ENCODE data around the gene TBCD.
A peak's percentile ranks its signal among the peaks of the same experiment; 100 is the strongest.

TBCD gene

DNA sequence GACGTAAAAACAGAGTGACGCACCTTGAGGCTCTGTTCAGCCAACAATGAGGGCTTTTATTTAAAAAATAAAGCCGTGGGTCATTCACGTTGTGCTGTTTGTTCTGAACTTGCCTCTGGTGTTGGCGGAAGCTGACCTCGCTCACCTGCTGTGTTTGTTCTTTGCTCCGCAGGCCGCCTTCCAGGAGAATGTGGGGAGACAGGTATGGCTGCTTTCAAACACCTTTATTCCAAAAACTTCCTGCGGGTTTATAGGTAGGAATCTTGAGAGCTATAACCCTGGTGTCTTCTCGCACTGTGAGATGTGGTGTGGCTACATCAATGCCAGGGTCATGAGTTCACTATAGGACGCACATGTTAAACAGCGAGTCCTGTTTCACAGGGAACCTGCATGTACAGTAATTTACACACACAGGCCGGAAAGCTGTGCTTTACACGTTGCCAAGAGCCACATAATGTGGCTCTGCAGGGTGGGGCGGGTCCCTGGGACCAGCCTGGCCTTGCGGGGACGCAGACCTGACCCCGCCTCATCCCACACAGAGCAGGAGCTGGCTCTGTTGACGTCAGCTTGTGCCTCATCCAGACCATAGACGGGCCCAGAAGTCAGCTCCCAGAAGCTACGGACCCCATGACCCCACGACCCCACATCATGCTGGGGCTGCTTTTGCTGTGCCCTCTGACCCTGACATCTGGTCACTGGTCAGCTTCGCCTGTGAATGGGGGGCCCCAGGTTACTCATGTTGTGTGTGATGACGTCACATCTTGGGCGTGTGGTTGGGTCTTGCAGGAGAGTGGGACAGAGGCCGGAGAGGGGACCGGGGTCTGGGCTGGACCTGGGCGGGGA lies 137.9 kb downstream of the TBCD start:
- DNase-seq = no peak

DNA sequence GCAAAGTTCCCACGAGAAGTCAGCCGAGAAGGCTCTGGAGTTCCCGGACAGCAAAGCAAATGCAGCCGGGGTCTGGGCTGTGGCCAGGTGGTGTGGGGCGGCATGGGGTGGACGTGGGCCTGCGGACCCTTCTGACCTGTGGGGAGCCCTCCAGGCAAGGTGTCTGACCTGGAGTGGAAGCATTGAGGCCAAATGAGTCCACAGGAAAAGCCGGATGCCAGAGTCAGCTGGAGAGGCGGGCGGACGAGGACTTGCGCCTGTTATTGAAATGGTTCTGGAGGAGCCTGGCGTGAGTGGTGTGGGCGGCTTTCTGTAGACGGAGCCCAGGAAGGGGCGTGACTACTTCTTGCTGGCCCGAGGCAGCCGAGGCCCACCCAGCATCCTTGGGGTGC lies 138.5 kb downstream of the TBCD start:
- no peak for DNase-seq

DNA sequence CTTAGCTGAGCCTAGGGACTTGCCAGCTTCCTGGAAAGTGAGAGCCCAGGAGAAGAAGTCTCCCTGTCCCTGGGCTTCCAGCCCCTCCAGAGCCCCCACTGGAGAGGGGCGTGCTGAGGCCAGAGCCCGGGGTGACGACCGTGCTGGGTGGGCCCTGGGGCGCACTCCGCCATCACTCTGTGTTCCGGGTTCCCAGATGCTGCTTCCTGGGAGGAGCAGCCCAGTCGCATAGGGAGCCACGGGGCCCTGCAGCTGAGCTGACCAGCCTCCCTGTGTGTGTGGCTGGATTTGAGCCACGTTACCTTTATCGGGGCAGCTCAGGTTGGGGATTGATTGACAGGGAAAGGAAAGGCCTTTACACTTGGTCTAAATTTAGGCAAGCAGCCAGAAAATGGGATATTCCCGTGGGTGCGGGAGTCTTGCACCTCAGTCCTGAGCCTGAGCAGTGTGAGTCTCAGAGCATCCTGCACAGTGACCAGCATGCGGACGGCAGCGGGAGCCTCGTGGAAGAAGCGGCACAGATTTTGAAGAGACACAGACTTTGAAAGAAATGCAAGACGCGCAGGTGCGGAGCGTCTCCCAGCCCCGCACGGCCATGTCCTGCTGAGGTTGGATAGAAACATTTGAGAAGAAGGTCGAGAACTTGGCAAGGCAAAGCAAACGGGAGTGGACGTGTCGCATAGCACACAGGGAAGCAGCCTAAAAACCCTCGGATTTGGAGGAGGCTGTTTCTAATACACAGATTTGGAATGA lies 139.2 kb downstream of the TBCD start:
- DNase-seq = no peak

- DNase-seq = no peak
Observed at GRCh38 chr17:82891911-82892310, 140.0 kb downstream of the TBCD start.

- peak; percentile 71 for DNase-seq
Observed at GRCh38 chr17:82892899-82893565, 141.2 kb downstream of the TBCD start.

- DNase-seq = no peak
Observed at GRCh38 chr17:82893779-82894178, 141.9 kb downstream of the TBCD start.

DNA sequence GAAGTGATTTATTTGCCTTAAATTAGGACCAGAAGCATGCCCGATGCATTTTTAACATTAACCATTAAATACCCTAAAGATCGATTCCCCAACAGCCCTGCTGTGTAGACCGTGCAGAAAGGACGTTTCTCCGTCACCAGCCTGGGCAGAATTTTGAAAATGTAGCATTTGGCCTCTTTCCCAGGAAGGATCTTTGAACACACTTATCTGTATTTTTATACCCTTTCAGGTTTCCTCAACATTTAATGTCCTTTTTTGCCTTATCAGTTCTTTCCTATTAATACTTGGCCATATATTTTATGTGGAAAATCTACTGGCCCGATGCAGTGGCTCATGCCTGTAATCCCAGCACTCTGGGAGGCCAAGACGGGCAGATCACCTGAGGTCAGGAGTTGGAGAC lies 142.5 kb downstream of the TBCD start:
- no peak for DNase-seq

GRCh38 chr17:82895087-82895486 lies 143.2 kb downstream of the TBCD start:
- no peak for DNase-seq

DNA sequence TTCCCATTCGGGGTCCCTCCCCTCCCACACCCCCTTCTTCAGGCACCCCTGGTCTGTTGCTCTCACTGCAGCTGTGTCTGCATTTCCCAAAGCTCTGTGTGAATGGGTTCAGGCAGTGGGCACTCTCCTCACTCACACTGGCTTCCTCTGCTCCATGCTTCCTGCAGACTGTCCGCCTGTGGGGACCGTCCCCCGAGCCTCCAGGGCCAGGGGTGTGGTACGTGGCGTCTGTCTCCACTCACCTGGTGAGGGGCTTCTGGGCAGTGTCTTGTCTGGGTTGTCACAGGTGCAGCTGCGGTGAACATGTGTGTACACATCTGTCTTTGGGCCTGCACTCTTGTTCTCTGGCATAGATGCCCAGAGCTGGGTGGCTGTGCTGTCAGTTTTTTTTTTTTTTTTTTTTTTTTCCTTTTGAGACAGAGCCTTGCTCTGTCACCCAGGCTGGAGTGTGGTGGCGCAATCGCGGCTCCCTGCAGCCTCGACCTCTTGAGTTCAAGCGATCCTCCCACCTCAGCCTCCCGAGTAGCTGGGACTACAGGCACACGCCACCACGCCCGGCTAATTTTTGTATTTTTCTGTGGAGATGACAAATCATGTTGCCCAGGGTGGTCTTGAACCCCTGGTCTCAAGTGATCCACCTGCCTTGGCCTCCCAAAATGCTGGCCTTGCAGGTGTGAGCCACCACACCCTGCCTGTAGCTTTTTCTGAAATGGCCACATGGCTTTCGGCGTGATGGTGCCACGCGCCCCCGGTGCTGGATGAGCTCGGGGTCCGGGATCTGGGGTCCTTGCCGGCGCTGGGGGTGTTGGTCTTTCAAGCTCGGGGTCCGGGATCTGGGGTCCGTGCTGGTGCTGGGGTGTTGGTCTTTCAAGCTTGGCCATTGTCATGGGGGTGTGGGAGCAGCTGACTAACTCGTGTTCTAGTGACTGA lies 144.5 kb downstream of the TBCD start:
- no peak for DNase-seq

DNA sequence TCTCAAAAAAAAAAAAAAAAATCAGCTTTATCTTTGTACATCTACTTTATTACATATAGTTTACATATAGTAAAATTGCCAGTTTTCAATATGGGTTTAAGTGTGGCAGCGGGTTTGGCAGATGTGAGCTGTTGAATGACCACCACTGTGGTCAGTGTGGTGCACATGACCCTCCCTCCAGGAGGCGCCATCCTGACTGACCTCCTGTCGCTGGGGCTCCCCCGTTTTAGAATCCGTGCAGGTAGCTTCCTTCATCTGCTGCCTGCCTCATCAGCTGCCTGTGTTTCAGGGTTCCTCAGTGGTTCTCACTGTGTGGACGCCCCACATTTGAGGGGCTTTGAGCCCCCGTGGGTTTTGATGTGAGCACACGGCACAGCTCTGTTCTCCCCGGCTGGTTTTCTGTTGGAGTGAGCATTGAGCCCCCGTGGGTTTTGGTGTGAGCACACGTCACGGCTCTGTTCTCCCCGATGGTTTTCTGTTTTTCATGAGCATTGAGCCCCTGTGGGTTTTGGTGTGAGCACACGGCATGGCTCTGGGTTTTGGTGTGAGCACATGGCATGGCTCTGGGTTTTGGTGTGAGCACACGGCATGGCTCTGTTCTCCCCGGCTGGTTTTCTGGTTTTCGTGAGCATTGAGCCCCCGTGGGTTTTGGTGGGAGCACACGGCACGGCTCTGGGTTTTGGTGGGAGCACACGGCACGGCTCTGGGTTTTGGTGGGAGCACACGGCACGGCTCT lies 145.8 kb downstream of the TBCD start:
- no peak for DNase-seq

DNA sequence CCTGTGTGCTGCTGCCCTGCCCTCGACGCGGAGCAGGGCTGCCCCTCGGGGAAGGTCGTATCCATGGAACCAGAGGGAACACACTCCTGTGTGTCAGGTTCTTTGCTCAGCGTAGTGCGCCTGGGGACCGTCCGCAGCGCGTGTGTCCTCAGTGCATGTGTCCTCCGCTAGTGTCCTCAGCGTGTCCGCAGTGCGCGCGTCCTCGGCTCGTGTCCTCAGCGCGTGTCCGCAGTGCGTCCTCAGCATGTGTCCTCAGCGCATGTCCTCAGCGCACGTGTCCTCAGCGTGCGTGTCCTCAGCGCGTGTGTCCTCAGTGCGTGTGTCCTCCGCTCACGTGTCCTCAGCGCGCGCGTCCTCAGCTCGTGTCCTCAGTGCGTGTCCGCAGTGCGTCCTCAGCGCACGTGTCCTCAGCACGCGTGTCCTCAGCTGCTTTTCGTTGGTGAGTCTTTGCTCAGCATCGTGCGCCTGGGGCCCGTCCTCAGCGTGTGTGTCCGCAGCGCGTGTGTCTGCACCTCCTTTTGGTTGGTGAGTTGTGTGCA lies 147.2 kb downstream of the TBCD start:
- DNase-seq = no peak

DNA sequence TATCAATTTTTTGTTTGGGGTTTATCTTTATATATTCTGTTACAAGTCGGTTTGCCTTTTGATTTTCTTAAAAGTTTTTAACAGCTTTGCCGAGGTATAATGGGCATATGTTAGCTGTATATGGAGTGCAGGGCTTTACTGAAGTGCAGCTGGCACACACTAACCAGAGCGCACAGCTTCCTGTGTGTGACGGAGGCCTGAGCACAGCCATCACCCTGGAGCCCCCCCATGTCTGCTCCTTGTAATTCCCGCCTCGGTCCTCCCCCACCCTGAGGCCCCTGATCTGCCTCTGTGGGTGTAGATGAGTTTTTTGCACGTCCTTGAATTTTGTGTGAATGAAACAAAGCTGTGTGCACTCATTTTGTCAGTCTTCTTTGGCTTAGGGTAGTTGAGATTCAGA lies 148.1 kb downstream of the TBCD start:
- DNase-seq = no peak

DNA sequence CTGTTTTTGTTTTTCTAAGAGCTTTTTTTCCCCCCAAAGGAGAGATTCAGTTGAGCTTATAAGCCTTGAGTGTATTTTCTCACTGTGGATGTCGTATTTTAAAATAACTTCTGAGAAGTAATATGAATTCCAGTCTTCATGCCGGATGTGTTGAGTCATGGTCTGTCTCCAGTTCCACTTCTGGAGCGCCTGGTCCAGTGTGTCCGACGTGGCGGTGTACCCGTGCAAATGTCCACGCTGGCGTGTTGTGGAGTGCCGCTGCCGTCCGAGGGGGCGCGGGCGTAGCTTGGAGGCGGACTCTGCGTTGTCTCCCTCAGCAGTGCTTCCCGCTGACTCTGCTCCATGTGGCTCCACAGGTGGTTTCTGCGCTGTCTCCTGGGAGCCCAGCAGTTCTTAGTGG lies 148.9 kb downstream of the TBCD start:
- no peak for DNase-seq

DNA sequence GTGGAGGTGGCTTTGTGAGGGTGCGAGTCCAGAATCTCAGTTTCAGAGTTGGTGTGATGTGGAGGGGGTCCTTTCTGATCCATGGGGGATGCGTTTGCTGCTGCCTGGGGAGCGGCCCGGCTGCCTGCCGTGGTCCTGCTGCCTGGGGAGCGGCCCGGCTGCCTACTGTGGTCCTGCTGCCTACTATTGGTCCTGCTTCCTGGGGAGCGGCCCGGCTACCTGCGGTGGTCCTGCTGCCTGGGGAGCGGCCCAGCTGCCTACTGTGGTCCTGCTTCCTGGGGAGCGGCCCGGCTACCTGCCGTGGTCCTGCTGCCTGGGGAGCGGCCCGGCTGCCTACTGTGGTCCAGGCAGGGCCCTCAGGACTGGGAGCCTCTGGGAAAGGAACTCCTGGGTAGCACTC lies 149.5 kb downstream of the TBCD start:
- DNase-seq = no peak

DNA sequence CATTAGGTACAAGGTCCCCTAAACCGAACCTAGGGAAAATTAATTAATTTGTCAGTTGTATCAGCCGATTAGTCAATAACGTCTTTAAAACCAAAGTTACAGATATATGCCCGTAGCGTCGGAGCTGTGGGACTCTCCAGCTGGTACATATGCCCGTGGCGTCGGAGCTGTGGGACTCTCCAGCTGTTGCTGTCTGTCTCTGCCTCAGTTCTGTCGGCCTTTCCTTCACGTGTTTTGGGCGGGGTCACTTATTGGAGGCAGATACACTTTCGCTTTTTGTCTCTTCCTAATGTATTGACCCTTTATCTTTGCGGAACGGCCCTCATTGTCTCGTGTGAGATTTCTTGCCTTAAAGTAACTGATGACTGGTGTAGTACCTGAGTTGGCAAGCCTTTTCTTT lies 150.0 kb downstream of the TBCD start:
- no peak for DNase-seq

GRCh38 chr17:82902972-82903874 lies 151.4 kb downstream of the TBCD start:
- DNase-seq = no peak

GRCh38 chr17:82905130-82905529 lies 153.3 kb downstream of the TBCD start:
- DNase-seq = no peak

DNA sequence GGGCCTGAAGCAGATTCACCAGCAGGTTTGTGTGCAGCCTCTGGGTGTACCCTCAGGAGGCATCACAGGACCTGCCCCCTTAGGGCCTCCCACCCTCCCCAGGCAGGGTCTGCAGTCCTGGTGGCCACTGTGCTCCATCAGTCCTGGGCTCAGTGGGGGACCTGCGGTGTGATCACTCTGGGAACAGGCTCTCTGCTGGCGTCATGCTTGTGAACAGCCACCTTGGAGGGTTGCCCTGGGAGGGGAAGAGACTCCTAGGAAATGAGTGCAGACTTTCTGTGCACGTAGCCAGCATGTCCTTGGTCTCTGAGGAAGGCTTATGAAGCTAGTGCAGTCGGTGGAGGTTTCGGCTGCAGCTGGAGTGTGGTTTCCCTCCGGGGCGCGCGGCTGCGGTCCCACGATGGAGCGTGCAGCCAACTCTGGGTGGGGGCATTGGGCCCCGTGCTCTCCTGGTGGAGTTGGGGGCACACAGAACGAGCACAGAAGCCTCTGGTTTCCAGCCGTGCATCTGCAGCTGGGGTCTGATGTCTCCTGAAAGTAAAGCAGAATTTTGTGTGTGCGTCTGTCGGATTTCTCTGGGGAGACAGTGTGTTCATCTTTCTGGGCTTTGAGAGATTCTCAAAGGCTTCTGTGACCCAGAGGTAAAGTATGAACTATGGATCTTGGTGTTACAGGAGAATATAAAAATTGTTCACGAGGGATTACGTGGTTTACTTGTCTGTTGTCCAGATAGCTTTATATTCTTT lies 156.1 kb downstream of the TBCD start:
- no peak for DNase-seq

DNA sequence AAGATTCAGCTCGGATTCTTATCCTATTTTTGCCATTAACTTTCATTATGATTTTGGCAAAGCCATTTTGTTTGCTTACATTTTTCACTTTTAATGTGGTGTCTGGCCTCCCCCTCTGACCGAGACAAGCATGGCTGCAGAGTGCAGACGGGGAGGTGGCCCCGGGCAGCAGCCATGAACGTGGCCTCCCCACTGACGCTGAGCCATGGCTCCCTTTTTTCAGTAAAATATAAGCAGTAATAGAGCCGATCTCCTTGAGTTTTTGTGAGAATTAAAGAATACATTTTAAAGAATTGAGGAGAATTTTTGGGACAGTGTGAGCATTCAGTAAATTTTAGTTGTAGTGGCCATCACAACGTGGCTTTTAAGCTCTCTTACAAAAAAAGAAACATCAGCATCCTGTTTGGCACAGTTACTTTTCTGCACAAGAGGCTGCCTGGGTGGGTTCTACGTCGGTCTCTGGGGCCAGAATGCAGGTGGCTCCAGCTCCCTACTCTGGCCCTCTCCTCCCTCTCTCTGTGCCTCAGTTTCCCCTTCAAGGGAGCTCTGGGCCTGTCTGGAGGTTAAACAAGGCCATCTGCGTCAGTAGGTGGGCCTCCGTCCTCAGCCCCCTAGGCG lies 156.8 kb downstream of the TBCD start:
- no peak for DNase-seq
